IMR-90 (cell line): ENCODE results near the gene RASGEF1C. TPM values are rescaled to one million over a fixed set of nuclear protein-coding genes. Genes with fewer than 3 reads are reported as not detected.

Experiments used
- ATAC-seq: fragments of 200-7000 bp; cut with Tn5 transposase; 2 replicates; pipeline ENCODE4 v1.9.1; 2020; ENCODE audit warnings: low read depth, mild to moderate bottlenecking, moderate library complexity
- BruUV-seq: library from RNA; stranded (reverse); fragments of 400-500 nt; replicated peaks from 2 replicates; lab custom pipeline; 2021; lab: Mats Ljungman, UMichigan
- CTCF ChIA-PET: fragments of 300-600 bp; formaldehyde crosslinking; extraction: SDS; loops from one replicate; lab custom pipeline; 2021; ENCODE audit warnings: antibody characterized with exemption; lab: Yijun Ruan, JAX
- POLR2A ChIA-PET: fragments of 300-600 bp; sonication (Branson Sonifier 250); formaldehyde crosslinking; loops from one replicate; lab custom pipeline; 2022; ENCODE audit warnings: antibody characterized with exemption; ENCODE audit not compliant: unreplicated experiment; lab: Charles Lee
- DNase-seq: peaks from one replicate; pipeline ENCODE4 v3.0.0; 2013
- H2AFZ ChIP-seq: replicated peaks from 2 replicates; pipeline ENCODE3; 2013; ENCODE audit warnings: low read length, mild to moderate bottlenecking; ENCODE audit not compliant: poor library complexity
- H2AK5ac ChIP-seq: 2 replicates; pipeline ENCODE4 v1.6.1; 2013; ENCODE audit warnings: low read depth, low read length, inconsistent platforms
- H2AK9ac ChIP-seq: replicated peaks from 2 replicates; pipeline ENCODE3; 2013; ENCODE audit warnings: mild to moderate bottlenecking, low read depth, low read length, moderate library complexity; ENCODE audit not compliant: poor library complexity
- H2BK120ac ChIP-seq: 2 replicates; pipeline ENCODE4 v1.6.1; 2013; ENCODE audit warnings: low read depth, low read length, inconsistent platforms
- H2BK15ac ChIP-seq: 3 replicates; pipeline ENCODE4 v1.6.1; 2013; ENCODE audit warnings: low read depth, low read length, inconsistent platforms
- H2BK20ac ChIP-seq: 2 replicates; pipeline ENCODE4 v1.6.1; 2013; ENCODE audit warnings: low read depth, mild to moderate bottlenecking, inconsistent platforms, low read length, moderate library complexity
- H2BK5ac ChIP-seq: 2 replicates; pipeline ENCODE4 v1.6.1; 2013; ENCODE audit warnings: mild to moderate bottlenecking, low read depth, low read length, inconsistent platforms; ENCODE audit not compliant: poor library complexity, severe bottlenecking
- H3K14ac ChIP-seq: replicated peaks from 2 replicates; pipeline ENCODE4 v1.6.1; 2013; ENCODE audit warnings: low read depth, low read length, inconsistent platforms
- H3K18ac ChIP-seq: 2 replicates; pipeline ENCODE4 v1.6.1; 2013; ENCODE audit warnings: low read depth, low read length, control low read depth
- H3K23ac ChIP-seq: 2 replicates; pipeline ENCODE4 v1.6.1; 2013; ENCODE audit warnings: low read depth, low read length, inconsistent platforms
- H3K27ac ChIP-seq: 2 replicates; pipeline ENCODE4 v1.5.1; 2013; ENCODE audit warnings: mild to moderate bottlenecking, control low read depth, low read length; ENCODE audit not compliant: insufficient read depth
- H3K27me3 ChIP-seq: 2 replicates; pipeline ENCODE4 v1.6.1; 2013; ENCODE audit warnings: low read length; ENCODE audit not compliant: control insufficient read depth, insufficient read depth
- H3K36me3 ChIP-seq: 2 replicates; pipeline ENCODE4 v1.6.1; 2013; ENCODE audit warnings: low read length, mixed read lengths; ENCODE audit not compliant: control insufficient read depth, insufficient read depth
- H3K4ac ChIP-seq: 2 replicates; pipeline ENCODE4 v1.6.1; 2013; ENCODE audit warnings: low read depth, low read length, inconsistent platforms
- H3K4me1 ChIP-seq: 2 replicates; pipeline ENCODE4 v1.6.1; 2013; ENCODE audit warnings: low read length, mixed read lengths; ENCODE audit not compliant: control insufficient read depth, insufficient read depth
- H3K4me2 ChIP-seq: 2 replicates; pipeline ENCODE4 v1.6.1; 2013; ENCODE audit warnings: low read depth, mild to moderate bottlenecking, control low read depth, low read length, moderate library complexity
- H3K4me3 ChIP-seq: 2 replicates; pipeline ENCODE4 v1.5.1; 2013; ENCODE audit warnings: low read depth, mild to moderate bottlenecking, control low read depth, low read length, moderate library complexity; ENCODE audit not compliant: insufficient read depth
- H3K56ac ChIP-seq: 2 replicates; pipeline ENCODE4 v1.6.1; 2013; ENCODE audit warnings: low read length, inconsistent platforms; ENCODE audit not compliant: insufficient read depth; ENCODE audit errors: extremely low read depth
- H3K79me1 ChIP-seq, 2 experiments: 2 replicates each; pipeline ENCODE4 v1.6.1; 2013; ENCODE audit warnings: low read length in 2 of 2, inconsistent platforms in 1 of 2, low read depth in 1 of 2
- H3K9ac ChIP-seq: 2 replicates; pipeline ENCODE4 v1.6.1; 2013; ENCODE audit warnings: low read depth, low read length, control low read depth
- H3K9me1 ChIP-seq: 2 replicates; pipeline ENCODE4 v1.6.1; 2013; ENCODE audit warnings: low read length, inconsistent platforms; ENCODE audit not compliant: insufficient read depth
- H3K9me3 ChIP-seq: 2 replicates; pipeline ENCODE4 v1.6.1; 2013; ENCODE audit warnings: low read length; ENCODE audit not compliant: control insufficient read depth, insufficient read depth
- H4K20me1 ChIP-seq: 2 replicates; pipeline ENCODE4 v1.6.1; 2013; ENCODE audit warnings: low read length, inconsistent platforms; ENCODE audit not compliant: insufficient read depth
- H4K5ac ChIP-seq: 2 replicates; pipeline ENCODE4 v1.6.1; 2013; ENCODE audit warnings: mild to moderate bottlenecking, low read depth, low read length, control low read depth
- H4K8ac ChIP-seq, 2 experiments: 2 replicates each; pipeline ENCODE4 v1.6.1; 2013; ENCODE audit warnings: low read depth in 2 of 2, low read length in 2 of 2, control low read depth in 1 of 2, inconsistent platforms in 1 of 2
- H4K91ac ChIP-seq: 2 replicates; pipeline ENCODE4 v1.6.1; 2013; ENCODE audit warnings: low read depth, low read length, inconsistent platforms; ENCODE audit not compliant: insufficient read depth
- BHLHE40 ChIP-seq: fragments of 150-350 bp; IDR thresholded peaks from 2 replicates; pipeline ENCODE4 v1.6.1; 2016; ENCODE audit warnings: mild to moderate bottlenecking, low read depth, low read length
- CEBPB ChIP-seq: IDR thresholded peaks from 2 replicates; pipeline ENCODE4 v1.6.1; 2012; ENCODE audit warnings: low read depth, low read length, improper control_type of control experiment
- CHD1 ChIP-seq: IDR thresholded peaks from 2 replicates; pipeline ENCODE4 v1.6.1; 2012; ENCODE audit warnings: low read depth, low read length, improper control_type of control experiment
- CTCF ChIP-seq: conservative IDR thresholded peaks from 2 replicates; pipeline ENCODE4 v1.5.1; 2012; ENCODE audit warnings: mild to moderate bottlenecking, low read depth, low read length, improper control_type of control experiment
- ELK1 ChIP-seq: fragments of 150-350 bp; IDR thresholded peaks from 2 replicates; pipeline ENCODE4 v1.6.1; 2016; ENCODE audit warnings: low read depth, mild to moderate bottlenecking, low read length, moderate library complexity, borderline replicate concordance
- FOS ChIP-seq: fragments of 150-350 bp; IDR thresholded peaks from 2 replicates; pipeline ENCODE4 v1.6.1; 2016; ENCODE audit warnings: low read depth, low read length
- MAFK ChIP-seq: IDR thresholded peaks from 2 replicates; pipeline ENCODE4 v1.6.1; 2012; ENCODE audit warnings: low read depth, low read length, improper control_type of control experiment
- MAZ ChIP-seq: IDR thresholded peaks from 2 replicates; pipeline ENCODE4 v1.6.1; 2012; ENCODE audit warnings: low read depth, mild to moderate bottlenecking, low read length, improper control_type of control experiment, moderate library complexity, borderline replicate concordance
- MXI1 ChIP-seq: IDR thresholded peaks from 2 replicates; pipeline ENCODE4 v1.6.1; 2012; ENCODE audit warnings: low read depth, mild to moderate bottlenecking, low read length, moderate library complexity, borderline replicate concordance
- NFE2L2 ChIP-seq: fragments of 150-350 bp; IDR thresholded peaks from 2 replicates; pipeline ENCODE4 v1.6.1; 2016; ENCODE audit warnings: low read depth, mild to moderate bottlenecking, low read length
- RAD21 ChIP-seq: IDR thresholded peaks from 2 replicates; pipeline ENCODE4 v1.6.1; 2012; ENCODE audit warnings: low read length, improper control_type of control experiment
- RCOR1 ChIP-seq: IDR thresholded peaks from 2 replicates; pipeline ENCODE4 v1.6.1; 2012; ENCODE audit warnings: mild to moderate bottlenecking, low read length, improper control_type of control experiment; ENCODE audit not compliant: insufficient replicate concordance
- SMC3 ChIP-seq: fragments of 150-350 bp; IDR thresholded peaks from 2 replicates; pipeline ENCODE4 v1.6.1; 2016; ENCODE audit warnings: low read depth, mild to moderate bottlenecking, antibody characterized with exemption, low read length, moderate library complexity
- WGBS, 2 experiments: methylation state at CpG; one replicate each; pipeline versions ENCODE4 v1.1.5 to v1.1.7; 2013; ENCODE audit warnings: missing lambda C conversion rate in 2 of 2; ENCODE audit not compliant: insufficient read length in 1 of 2; ENCODE audit errors: extremely low coverage in 2 of 2; 5-methylcytosine and 5-hydroxymethylcytosine counted together
- dilution Hi-C: fragments of 300-500 bp; cut with HindIII; formaldehyde crosslinking; loops from one replicate; pipeline ENCODE4 v1.14.3; 2018; ENCODE audit warnings: low sequenced_read_pairs; ENCODE audit not compliant: unreplicated experiment
- in situ Hi-C: fragments of 300-500 bp; cut with MboI; formaldehyde crosslinking; loops from 3 replicates; pipeline ENCODE4 v1.14.3; 2019; ENCODE audit warnings: low sequenced_read_pairs, inconsistent platforms, mixed read lengths
- intact Hi-C: fragments of 100-400 bp; cut with micrococcal nuclease; formaldehyde crosslinking; loops from 2 replicates; pipeline ENCODE4 v1.10.0; 2022
- polyA plus RNA-seq, 3 experiments: library from polyadenylated mRNA; depleted of rRNA; stranded (reverse); fragments of >200 nt; gene quantifications; 2 replicates each; pipeline ENCODE4 v1.2.3, GENCODE V29; 2012; ENCODE audit warnings: low replicate concordance in 1 of 3
- total RNA-seq: library from RNA; depleted of rRNA; stranded (reverse); fragments of >200 nt; gene quantifications from 2 replicates; pipeline ENCODE4 v1.2.3, GENCODE V29; 2012

Gene RASGEF1C
- total and polyA plus RNA-seq, 2 of the 4 experiments (the other 2 are of a cell fraction) = not detected

GRCh38 chr5:180113660-180114303, 95.2 kb downstream of the RASGEF1C start:
- ChIA-PET CTCF (no interaction called here), POLR2A (no interaction called here)
- Histone ChIP-seq H2BK120ac (no peak overlapping the region), H4K91ac (no peak overlapping the region), H3K9ac (no peak overlapping the region), H3K27ac (no peak overlapping the region), H2BK20ac (no peak overlapping the region), H3K18ac (no peak overlapping the region), H3K56ac (no peak overlapping the region), H2AFZ (no peak overlapping the region), H4K20me1 (no peaks in the 10 kb centered on the region), H3K4me1 (no peaks in the 10 kb centered on the region), H3K79me1 (no peaks in the 10 kb centered on the region), H3K9me3 (no peaks in the 10 kb centered on the region), H3K9me1 (no peaks in the 10 kb centered on the region), H2BK15ac (no peak overlapping the region), H3K36me3 (no peaks in the 10 kb centered on the region), H4K8ac (no peak overlapping the region), H3K4ac (no peak overlapping the region), H3K4me3 (no peak overlapping the region), H4K5ac (no peak overlapping the region), H2BK5ac (no peak overlapping the region), H3K14ac (no peak overlapping the region), H3K27me3 (no peaks in the 10 kb centered on the region; the same call in 1 of the 2 replicates), H3K4me2 (no peak overlapping the region), H2AK9ac (no peak overlapping the region), H2AK5ac (no peak overlapping the region), H3K23ac (no peak overlapping the region)
- in situ Hi-C loops (no loop called here), intact Hi-C loops (no loop called here), dilution Hi-C loops (no loop called here)
- DNase-seq (no peak), ATAC-seq (no peak)
- no TSS peak for BruUV-seq
- 89 to 100% methylated on average over 3 to 5 of the region's 23 CpGs for WGBS, 2 experiments
- no peak for TF ChIP-seq CEBPB
- no peak for TF ChIP-seq CTCF
- no peak for TF ChIP-seq MXI1
- no peak for TF ChIP-seq RCOR1
- TF ChIP-seq NFE2L2 = no peak
- no peak for TF ChIP-seq ELK1
- no peak for TF ChIP-seq BHLHE40
- no peak for TF ChIP-seq MAFK
- no peak for TF ChIP-seq SMC3
- TF ChIP-seq CHD1 = no peak
- no peak for TF ChIP-seq FOS
- no peak for TF ChIP-seq RAD21
- TF ChIP-seq MAZ = no peak
